ENCODE measurements around the gene DCTPP1. TPM values are rescaled to one million over a fixed set of nuclear protein-coding genes. Genes with fewer than 3 reads are reported as not detected.

The DCTPP1 gene
- total and polyA plus RNA-seq, 9 of the 15 experiments (the other 6 are each of a cell fraction or from before 2014, with no cell fraction given), result 45.0 to 132 (median 80.6) TPM

GRCh38 chr16:30395155-30395991, 34.5 kb downstream of the DCTPP1 start, which contains the start of gene ZNF48 (continued):
- TF ChIP-seq FOXP1 (CRISPR knock-in tag; IDR thresholded peaks at IDR 0.05), result no peak
- TF ChIP-seq MEF2D (tag; conservative IDR thresholded peaks at IDR 0.05; ENCODE audit: low read depth), result no peak
- TF ChIP-seq RAD21 (CRISPR knock-in tag; conservative IDR thresholded peaks at IDR 0.05 in 1 of 2, IDR thresholded peaks at IDR 0.05 in 1 of 2), result peak in 1 of 2 experiments; percentile 20; a peak in 1 of 4 replicates
- TF ChIP-seq TCF3 (CRISPR knock-in tag; IDR thresholded peaks at IDR 0.05), result peak; percentile 16; the same call in 1 of the 2 replicates
- peak; percentile 25; the same call in 1 of the 2 replicates for TF ChIP-seq NBN (IDR thresholded peaks at IDR 0.05; ENCODE audit: low read depth)
- TF ChIP-seq NCOR1 (IDR thresholded peaks at IDR 0.05), result 0 out of 2 replicates have a peak, but pooled peaks have one; percentile 10
- TF ChIP-seq ZBTB33 (CRISPR knock-in tag; IDR thresholded peaks at IDR 0.05), result peak; percentile 39; the same call in 1 of the 2 replicates

Data from K562 (cell line).